HepG2 (cell line): ENCODE measurements around the gene AGER. TPM values are rescaled to one million over a fixed set of nuclear protein-coding genes. Genes with fewer than 3 reads are reported as not detected.

Experiments
- ATAC-seq: fragments of 200-7000 bp; cut with Tn5 transposase; 3 replicates; pipeline ENCODE4 v1.9.1; 2020; ENCODE audit warnings: mild to moderate bottlenecking, moderate library complexity
- BruUV-seq: library from RNA; stranded (reverse); fragments of 400-500 nt; replicated peaks from 2 replicates; lab custom pipeline; 2021; lab: Mats Ljungman, UMichigan
- CTCF ChIA-PET: fragments of 300-600 bp; formaldehyde crosslinking; extraction: SDS; loops from one replicate; lab custom pipeline; 2021; ENCODE audit warnings: low total read pairs, inconsistent platforms, low intra/inter-chr PET ratio; lab: Yijun Ruan, JAX
- POLR2A ChIA-PET: fragments of 350-600 bp; sonication (Branson Sonifier 250); formaldehyde crosslinking; loops from one replicate; lab custom pipeline; 2020; ENCODE audit warnings: antibody characterized with exemption, inconsistent platforms; lab: Yijun Ruan, JAX
- DNase-seq: peaks from one replicate; pipeline ENCODE4 v3.0.0-alpha.2; 2015; ENCODE audit warnings: low spot score
- FAIRE-seq: peaks from 3 replicates; lab custom pipeline; 2011; peaks lifted over from hg19 to GRCh38; lab: Jason Lieb, UNC
- H2AFZ ChIP-seq: one replicate; pipeline ENCODE4 v1.6.1; 2011; ENCODE audit warnings: low read length, inconsistent platforms
- H3K27ac ChIP-seq: fragments of 300-600 bp; 3 replicates; pipeline ENCODE4 v1.8.0; 2011; ENCODE audit warnings: mixed run types, mild to moderate bottlenecking, mixed read lengths, low read length, inconsistent platforms; ENCODE audit not compliant: insufficient read depth; ENCODE audit errors: extremely low read length
- H3K27me3 ChIP-seq, 2 experiments: fragments of 200-600 bp in 1 of 2; 2 replicates in 1 of 2; 3 replicates in 1 of 2; pipeline versions ENCODE4 v1.6.0 to v1.8.0; 2011; ENCODE audit warnings: low read length in 2 of 2, mild to moderate bottlenecking in 2 of 2, moderate library complexity in 2 of 2, inconsistent platforms in 1 of 2; ENCODE audit not compliant: insufficient read depth in 2 of 2, control insufficient read depth in 1 of 2
- H3K36me3 ChIP-seq, 2 experiments: fragments of 200-600 bp in 1 of 2; replicated peaks in 1 of 2; 2 replicates in 1 of 2; 3 replicates in 1 of 2; pipeline versions ENCODE4 v1.5.1 to v1.8.0; 2011; ENCODE audit warnings: low read length in 2 of 2, inconsistent platforms in 1 of 2; ENCODE audit not compliant: insufficient read depth in 2 of 2, control insufficient read depth in 1 of 2
- H3K4me1 ChIP-seq: 2 replicates; pipeline ENCODE4 v1.5.1; 2012; ENCODE audit warnings: low read length, inconsistent platforms; ENCODE audit not compliant: insufficient read depth
- H3K4me2 ChIP-seq: 2 replicates; pipeline ENCODE4 v1.6.0; 2011; ENCODE audit warnings: low read depth, low read length, inconsistent platforms
- H3K4me3 ChIP-seq, 3 experiments: fragments of 200-600 bp in 1 of 3; sonication (generic), shearing (Covaris generic) in 1 of 3; replicated peaks in 1 of 3; 2 replicates each; pipeline ENCODE4 v1.5.1; 2011 to 2016; ENCODE audit warnings: low read length in 3 of 3, inconsistent platforms in 2 of 3, low read depth in 2 of 3, mild to moderate bottlenecking in 2 of 3, control low read depth in 1 of 3, mixed read lengths in 1 of 3; ENCODE audit not compliant: insufficient read depth in 1 of 3
- H3K79me2 ChIP-seq: one replicate; pipeline ENCODE4 v1.6.1; 2011; ENCODE audit warnings: low read length, inconsistent platforms; ENCODE audit not compliant: insufficient read depth
- H3K9ac ChIP-seq: 2 replicates; pipeline ENCODE4 v1.6.0; 2011; ENCODE audit warnings: mild to moderate bottlenecking, low read depth, low read length, inconsistent platforms; ENCODE audit not compliant: insufficient read depth
- H3K9me3 ChIP-seq: 2 replicates; pipeline ENCODE4 v1.5.1; 2012; ENCODE audit warnings: mild to moderate bottlenecking, low read length
- H4K20me1 ChIP-seq: 2 replicates; pipeline ENCODE4 v1.6.0; 2011; ENCODE audit warnings: inconsistent platforms, mild to moderate bottlenecking, low read length, moderate library complexity; ENCODE audit not compliant: insufficient read depth
- ATF1 ChIP-seq: IDR thresholded peaks from 2 replicates; pipeline ENCODE4 v1.6.1; 2016; ENCODE audit warnings: mild to moderate bottlenecking, control low read depth
- CEBPB ChIP-seq: IDR thresholded peaks from 2 replicates; pipeline ENCODE4 v1.6.1; 2011; ENCODE audit warnings: low read depth, low read length, improper control_type of control experiment, borderline replicate concordance
- HOXA3 ChIP-seq: sonication (generic); formaldehyde crosslinking; IDR thresholded peaks from 2 replicates; pipeline ENCODE4 v1.5.0; 2020; ENCODE audit warnings: missing genetic modification reagents
- NFIB ChIP-seq: sonication (generic); formaldehyde crosslinking; IDR thresholded peaks from 2 replicates; pipeline ENCODE4 v1.9.0; 2021; ENCODE audit warnings: missing genetic modification reagents, mild to moderate bottlenecking, borderline replicate concordance
- NFKB2 ChIP-seq: sonication (generic); formaldehyde crosslinking; IDR thresholded peaks from 2 replicates; pipeline ENCODE4 v1.4.0; 2020; ENCODE audit warnings: missing genetic modification reagents, borderline replicate concordance
- RBM22 ChIP-seq: fragments of 200-400 bp; formaldehyde crosslinking; optimal IDR thresholded peaks from 2 replicates; pipeline ENCODE3; 2017; ENCODE audit warnings: mild to moderate bottlenecking, low read length, moderate library complexity
- SIX1 ChIP-seq: sonication (generic); formaldehyde crosslinking; IDR thresholded peaks from 2 replicates; pipeline ENCODE4 v1.4.0; 2020; ENCODE audit warnings: missing genetic modification reagents, borderline replicate concordance
- SRSF1 ChIP-seq: fragments of 200-400 bp; formaldehyde crosslinking; optimal IDR thresholded peaks from 2 replicates; pipeline ENCODE3; 2017; ENCODE audit warnings: mild to moderate bottlenecking, low read depth, low read length, moderate library complexity
- ZFP37 ChIP-seq: sonication (generic); formaldehyde crosslinking; IDR thresholded peaks from 2 replicates; pipeline ENCODE4 v1.4.0; 2020; ENCODE audit warnings: missing genetic modification reagents, borderline replicate concordance
- ZNF234 ChIP-seq: sonication (generic); formaldehyde crosslinking; conservative IDR thresholded peaks from 2 replicates; pipeline ENCODE4 v1.5.1; 2020; ENCODE audit warnings: mild to moderate bottlenecking, missing genetic modification reagents
- ZNF333 ChIP-seq: sonication (generic); formaldehyde crosslinking; IDR thresholded peaks from 2 replicates; pipeline ENCODE4 v1.4.0; 2020; ENCODE audit warnings: mild to moderate bottlenecking, missing genetic modification reagents, borderline replicate concordance
- ZNF891 ChIP-seq: sonication (generic); formaldehyde crosslinking; IDR thresholded peaks from 2 replicates; pipeline ENCODE4 v1.5.0; 2020; ENCODE audit warnings: mild to moderate bottlenecking, missing genetic modification reagents
- WGBS: methylation state at CpG from one replicate; pipeline ENCODE4 v1.1.6; 2017; ENCODE audit warnings: low lambda C conversion rate; 5-methylcytosine and 5-hydroxymethylcytosine counted together
- in situ Hi-C: cut with HindIII; loops from 2 replicates; pipeline ENCODE4 v1.10.0; 2017; ENCODE audit warnings: low pct_unique_long_range_greater_than_20kb; ENCODE audit not compliant: extremely low pct_ligation_motif_present
- intact Hi-C: fragments of 100-400 bp; cut with micrococcal nuclease; formaldehyde crosslinking; loops from one replicate; pipeline ENCODE4 v1.10.0; 2022; ENCODE audit not compliant: unreplicated experiment
- polyA plus RNA-seq, 8 experiments: library from polyadenylated mRNA; depleted of rRNA in 3 of 8; stranded (reverse) in 7 of 8; unstranded in 1 of 8; fragments of >200 nt; fragmentation: Illumina TruSeq in 4 of 8; extraction: Trizol in 4 of 8; gene quantifications; 2 replicates each; pipeline versions ENCODE4 v1.2.1 to v1.2.3, GENCODE V29; 2011 to 2016; ENCODE audit warnings: low read depth in 4 of 8, missing spikeins in 1 of 8, mixed read lengths in 1 of 8; ENCODE audit not compliant: insufficient read depth in 1 of 8
- total RNA-seq, 5 experiments: library from RNA; depleted of rRNA; stranded (reverse); fragments of >200 nt; fragmentation: Illumina TruSeq; extraction: Trizol; gene quantifications; 2 replicates each; pipeline ENCODE4 v1.2.3, GENCODE V29; 2016; ENCODE audit warnings: low read depth in 1 of 5
- TF ChIP-seq, protein P1 (sequence below): sonication (generic); formaldehyde crosslinking; IDR thresholded peaks from 2 replicates; pipeline ENCODE4 v1.9.0; 2022; ENCODE audit warnings: missing genetic modification reagents, mild to moderate bottlenecking, borderline replicate concordance
- TF ChIP-seq, protein P2 (sequence below): sonication (generic); formaldehyde crosslinking; IDR thresholded peaks from 2 replicates; pipeline ENCODE4 v1.4.0; 2020; ENCODE audit warnings: missing genetic modification reagents

Gene AGER
- total and polyA plus RNA-seq, 2 of the 13 experiments (the other 11 are each of a cell fraction or from before 2014, with no cell fraction given): 1.9 to 5.1 TPM

DNA sequence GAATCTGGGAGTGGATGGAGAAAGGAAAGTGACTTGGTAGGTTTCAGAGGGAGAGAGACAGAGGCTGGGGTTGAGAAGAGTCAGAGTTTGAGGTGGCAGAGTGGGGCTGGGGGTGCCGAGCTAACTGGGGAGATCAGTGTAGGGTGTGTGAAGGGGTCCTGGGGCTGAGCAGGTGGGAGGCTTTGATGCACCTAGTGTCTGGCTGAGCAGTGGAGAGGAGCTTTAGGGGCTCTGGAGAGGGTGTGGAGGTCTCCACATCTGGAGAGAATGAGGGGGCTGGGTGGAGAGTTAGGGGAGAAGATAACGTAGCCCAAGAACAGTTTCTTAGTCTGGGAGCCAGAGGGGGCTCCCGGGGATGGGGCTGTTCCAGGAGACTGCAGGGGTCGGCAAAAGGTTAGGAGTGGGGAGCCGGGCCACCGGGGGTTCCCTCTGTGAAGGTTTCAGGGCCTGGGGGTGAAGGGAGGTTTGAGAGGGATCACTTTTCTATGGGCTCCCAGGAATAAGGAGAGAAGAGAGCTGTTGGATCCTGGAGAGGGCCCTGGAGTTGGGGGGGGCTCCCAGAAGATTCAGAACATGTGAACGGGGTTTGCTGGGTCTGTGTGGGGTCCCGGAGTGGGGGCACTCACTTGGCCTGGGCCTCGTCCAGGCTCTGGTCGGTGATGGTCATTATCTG, 5.2 kb upstream of the AGER start (continued):
- TF ChIP-seq, protein P1, sequence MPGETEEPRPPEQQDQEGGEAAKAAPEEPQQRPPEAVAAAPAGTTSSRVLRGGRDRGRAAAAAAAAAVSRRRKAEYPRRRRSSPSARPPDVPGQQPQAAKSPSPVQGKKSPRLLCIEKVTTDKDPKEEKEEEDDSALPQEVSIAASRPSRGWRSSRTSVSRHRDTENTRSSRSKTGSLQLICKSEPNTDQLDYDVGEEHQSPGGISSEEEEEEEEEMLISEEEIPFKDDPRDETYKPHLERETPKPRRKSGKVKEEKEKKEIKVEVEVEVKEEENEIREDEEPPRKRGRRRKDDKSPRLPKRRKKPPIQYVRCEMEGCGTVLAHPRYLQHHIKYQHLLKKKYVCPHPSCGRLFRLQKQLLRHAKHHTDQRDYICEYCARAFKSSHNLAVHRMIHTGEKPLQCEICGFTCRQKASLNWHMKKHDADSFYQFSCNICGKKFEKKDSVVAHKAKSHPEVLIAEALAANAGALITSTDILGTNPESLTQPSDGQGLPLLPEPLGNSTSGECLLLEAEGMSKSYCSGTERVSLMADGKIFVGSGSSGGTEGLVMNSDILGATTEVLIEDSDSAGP (CRISPR knock-in tag): no peak
- TF ChIP-seq ZNF234 (CRISPR knock-in tag) (no peak), ZNF333 (CRISPR knock-in tag) (no peak), SRSF1 (no peak), ZFP37 (CRISPR knock-in tag) (no peak), NFIB (CRISPR knock-in tag) (no peak), NFKB2 (0 out of 2 replicates have a peak, but pooled peaks have one; percentile 27), SIX1 (CRISPR knock-in tag) (no peak)
- TF ChIP-seq, all 625 proteins: peak for 12

- H3K79me2 ChIP-seq: peaks cover 15% of the 10 kb centered on the region
- no TSS peak for BruUV-seq
- peaks cover 36% of the 10 kb centered on the region for H3K4me1 ChIP-seq
- DNase-seq: no peak
- no peaks in the 10 kb centered on the region for H4K20me1 ChIP-seq
- no peak overlapping the region for H2AFZ ChIP-seq
- WGBS: 86% methylated on average over 10 of the region's 13 CpGs
- ATAC-seq: no peak
- ChIA-PET CTCF (no interaction called here), POLR2A (interaction anchor here (2.0 to 7.1 kb wide), 2 partner anchors 10 to 60 kb away, joined by 4 to 127 read pairs; partner anchors contain the start of genes AGPAT1, ATF6B and RNF5)
- H3K27me3 ChIP-seq: no peaks in the 10 kb centered on the region; a peak in 1 of 5 replicates
- H3K4me2 ChIP-seq: peak overlapping the region; percentile 90
- in situ Hi-C loops: no loop called here
- H3K9me3 ChIP-seq: no peaks in the 10 kb centered on the region
- peak overlapping the region; percentile 90 for H3K9ac ChIP-seq
- H3K27ac ChIP-seq: peak overlapping the region; percentile 80
- no peak for FAIRE-seq
- intact Hi-C loops: no loop called here
- peaks cover 7 to 19% of the 10 kb centered on the region in 2 experiments for H3K36me3 ChIP-seq
- peak overlapping the region; percentile 74 to 93 (median 79) for H3K4me3 ChIP-seq
- TF ChIP-seq ATF1 (CRISPR knock-in tag) (no peak), ZNF891 (CRISPR knock-in tag) (0 out of 2 replicates have a peak, but pooled peaks have one; percentile 21), CEBPB (0 out of 2 replicates have a peak, but pooled peaks have one; percentile 13), RBM22 (no peak), HOXA3 (peak; percentile 28; the same call in 1 of the 2 replicates)
- TF ChIP-seq, protein P2, sequence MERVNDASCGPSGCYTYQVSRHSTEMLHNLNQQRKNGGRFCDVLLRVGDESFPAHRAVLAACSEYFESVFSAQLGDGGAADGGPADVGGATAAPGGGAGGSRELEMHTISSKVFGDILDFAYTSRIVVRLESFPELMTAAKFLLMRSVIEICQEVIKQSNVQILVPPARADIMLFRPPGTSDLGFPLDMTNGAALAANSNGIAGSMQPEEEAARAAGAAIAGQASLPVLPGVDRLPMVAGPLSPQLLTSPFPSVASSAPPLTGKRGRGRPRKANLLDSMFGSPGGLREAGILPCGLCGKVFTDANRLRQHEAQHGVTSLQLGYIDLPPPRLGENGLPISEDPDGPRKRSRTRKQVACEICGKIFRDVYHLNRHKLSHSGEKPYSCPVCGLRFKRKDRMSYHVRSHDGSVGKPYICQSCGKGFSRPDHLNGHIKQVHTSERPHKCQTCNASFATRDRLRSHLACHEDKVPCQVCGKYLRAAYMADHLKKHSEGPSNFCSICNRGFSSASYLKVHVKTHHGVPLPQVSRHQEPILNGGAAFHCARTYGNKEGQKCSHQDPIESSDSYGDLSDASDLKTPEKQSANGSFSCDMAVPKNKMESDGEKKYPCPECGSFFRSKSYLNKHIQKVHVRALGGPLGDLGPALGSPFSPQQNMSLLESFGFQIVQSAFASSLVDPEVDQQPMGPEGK (CRISPR knock-in tag): peak; percentile 34; the same call in 1 of the 2 replicates
Observed at GRCh38 chr6:32188381-32189068, 4.5 kb upstream of the AGER start.
